HCT116 (cell line): Measurements from ENCODE around the gene NHERF1. TPM values are rescaled to one million over a fixed set of nuclear protein-coding genes. Genes with fewer than 3 reads are reported as not detected.
A peak's percentile ranks its signal among the peaks of the same experiment; 100 is the strongest.

Experiments used
- ATAC-seq: fragments of 200-7000 bp; cut with Tn5 transposase; 2 replicates; pipeline ENCODE4 v1.9.1; 2020; ENCODE audit warnings: mild to moderate bottlenecking, moderate library complexity
- BruUV-seq: library from RNA; stranded (reverse); fragments of 400-500 nt; replicated peaks from 2 replicates; lab custom pipeline; 2021; lab: Mats Ljungman, UMichigan
- CTCF ChIA-PET: fragments of 300-600 bp; sonication (Branson Sonifier 250); formaldehyde crosslinking; loops from one replicate; lab custom pipeline; 2021; ENCODE audit warnings: antibody characterized with exemption; lab: Charles Lee
- POLR2A ChIA-PET: fragments of 300-600, 350-600 bp; sonication (Branson Sonifier 250); formaldehyde crosslinking; loops from one replicate; lab custom pipeline; 2021; ENCODE audit warnings: antibody characterized with exemption; lab: Charles Lee
- RAD21 ChIA-PET, 2 experiments: fragments of 300-600 bp; sonication (Branson Sonifier 250); formaldehyde crosslinking; loops; one replicate each; lab custom pipeline; 2023; ENCODE audit warnings: low total read pairs in 2 of 2; ENCODE audit not compliant: uncharacterized antibody in 2 of 2, unreplicated experiment in 2 of 2, low non-redundant PET in 1 of 2; lab: Charles Lee
- DNase-seq: peaks from one replicate; pipeline ENCODE4 v3.0.0-alpha.2; 2010; ENCODE audit warnings: low read depth, low spot score
- H2AFZ ChIP-seq: fragments of 200-600 bp; shearing (Covaris generic), sonication (generic); 2 replicates; pipeline ENCODE4 v1.6.1; 2017; ENCODE audit warnings: low read depth, mixed run types, mixed read lengths, antibody characterized with exemption, low read length; ENCODE audit not compliant: poor library complexity, severe bottlenecking
- H3K27ac ChIP-seq: 2 replicates; pipeline ENCODE4 v1.5.1; 2012; ENCODE audit warnings: low read depth, low read length
- H3K27me3 ChIP-seq: fragments of 200-600 bp; sonication (generic); 2 replicates; pipeline ENCODE4 v1.6.1; 2016; ENCODE audit warnings: mixed run types, low read length, mixed read lengths; ENCODE audit not compliant: insufficient read depth
- H3K36me3 ChIP-seq, 2 experiments: fragments of 200-500 bp in 1 of 2; fragments of 200-600 bp in 1 of 2; sonication (Bioruptor generic) in 1 of 2; sonication (generic) in 1 of 2; 2 replicates each; pipeline versions ENCODE4 v1.5.1 to v1.6.1; 2014 to 2016; ENCODE audit warnings: low read length in 2 of 2, inconsistent platforms in 1 of 2, mixed read lengths in 1 of 2, mixed run types in 1 of 2; ENCODE audit not compliant: insufficient read depth in 2 of 2, control insufficient read depth in 1 of 2
- H3K4me1 ChIP-seq, 2 experiments: fragments of 200-600 bp in 1 of 2; sonication (generic) in 1 of 2; 2 replicates each; pipeline versions ENCODE4 v1.5.1 to v1.6.1; 2012 to 2017; ENCODE audit warnings: low read length in 2 of 2, inconsistent platforms in 1 of 2, mild to moderate bottlenecking in 1 of 2, mixed read lengths in 1 of 2, mixed run types in 1 of 2, moderate library complexity in 1 of 2; ENCODE audit not compliant: insufficient read depth in 2 of 2, control insufficient read depth in 1 of 2
- H3K4me2 ChIP-seq: fragments of 200-600 bp; sonication (generic); 2 replicates; pipeline ENCODE4 v1.6.1; 2017; ENCODE audit warnings: mixed run types, low read length, mixed read lengths
- H3K4me3 ChIP-seq, 2 experiments: fragments of 200-600 bp in 1 of 2; sonication (generic) in 1 of 2; replicated peaks in 1 of 2; 2 replicates each; pipeline ENCODE4 v1.5.1; 2011 to 2016; ENCODE audit warnings: low read length in 2 of 2, control low read depth in 1 of 2, low read depth in 1 of 2, mild to moderate bottlenecking in 1 of 2, mixed read lengths in 1 of 2, mixed run types in 1 of 2
- H3K79me2 ChIP-seq: fragments of 200-600 bp; sonication (generic); 2 replicates; pipeline ENCODE4 v1.6.1; 2017; ENCODE audit warnings: mild to moderate bottlenecking, mixed run types, low read length, moderate library complexity, mixed read lengths; ENCODE audit not compliant: insufficient read depth
- H3K9ac ChIP-seq: fragments of 200-600 bp; sonication (generic); 2 replicates; pipeline ENCODE4 v1.6.1; 2016; ENCODE audit warnings: low read length, mixed read lengths
- H3K9me2 ChIP-seq: fragments of 200-600 bp; sonication (generic), shearing (Covaris generic); 2 replicates; pipeline ENCODE4 v1.6.1; 2017; ENCODE audit warnings: mixed run types, mild to moderate bottlenecking, moderate library complexity; ENCODE audit not compliant: insufficient read depth
- H3K9me3 ChIP-seq, 2 experiments: fragments of 200-500 bp in 1 of 2; fragments of 200-600 bp in 1 of 2; sonication (Bioruptor generic) in 1 of 2; sonication (generic) in 1 of 2; 2 replicates each; pipeline ENCODE4 v1.6.1; 2014 to 2017; ENCODE audit warnings: low read length in 2 of 2, mixed read lengths in 2 of 2, inconsistent platforms in 1 of 2, low read depth in 1 of 2, mild to moderate bottlenecking in 1 of 2, mixed run types in 1 of 2, moderate library complexity in 1 of 2; ENCODE audit not compliant: control insufficient read depth in 1 of 2, insufficient read depth in 1 of 2
- H4K20me1 ChIP-seq: fragments of 200-600 bp; sonication (generic), shearing (Covaris generic); 2 replicates; pipeline ENCODE4 v1.6.1; 2017; ENCODE audit warnings: mixed run types, mild to moderate bottlenecking, moderate library complexity; ENCODE audit not compliant: insufficient read depth
- ATF3 ChIP-seq: IDR thresholded peaks from 2 replicates; pipeline ENCODE4 v1.6.1; 2012
- CBX3 ChIP-seq: IDR thresholded peaks from 2 replicates; pipeline ENCODE4 v1.6.1; 2012; ENCODE audit warnings: low read depth
- CEBPB ChIP-seq: IDR thresholded peaks from 2 replicates; pipeline ENCODE4 v1.6.1; 2012; ENCODE audit warnings: low read depth
- CTCF ChIP-seq, 3 experiments: fragments of 200-600 bp in 1 of 3; sonication (generic) in 1 of 3; IDR thresholded peaks in 2 of 3; conservative IDR thresholded peaks in 1 of 3; 2 replicates each; pipeline ENCODE4 v1.5.1; 2012 to 2017; ENCODE audit warnings: low read depth in 2 of 3, low read length in 2 of 3, antibody characterized with exemption in 1 of 3, borderline replicate concordance in 1 of 3, control low read depth in 1 of 3, mild to moderate bottlenecking in 1 of 3, mixed read lengths in 1 of 3, mixed run types in 1 of 3, moderate library complexity in 1 of 3; ENCODE audit not compliant: insufficient read depth in 1 of 3
- EGR1 ChIP-seq: IDR thresholded peaks from 2 replicates; pipeline ENCODE4 v1.6.1; 2012; ENCODE audit warnings: low read depth
- ELF1 ChIP-seq: IDR thresholded peaks from 2 replicates; pipeline ENCODE4 v1.6.1; 2012; ENCODE audit warnings: low read depth, borderline replicate concordance
- EZH2 ChIP-seq: fragments of 200-600 bp; sonication (generic); IDR thresholded peaks from 2 replicates; pipeline ENCODE4 v1.6.1; 2017; ENCODE audit warnings: antibody characterized with exemption, mixed run types
- EZH2phosphoT487 ChIP-seq: fragments of 200-600 bp; IDR thresholded peaks from 2 replicates; pipeline ENCODE4 v1.6.1; 2018; ENCODE audit warnings: antibody characterized with exemption, borderline replicate concordance
- FOSL1 ChIP-seq: IDR thresholded peaks from 2 replicates; pipeline ENCODE4 v1.6.1; 2012; ENCODE audit warnings: low read depth
- JUND ChIP-seq: IDR thresholded peaks from 2 replicates; pipeline ENCODE4 v1.6.1; 2012
- MAX ChIP-seq: IDR thresholded peaks from 2 replicates; pipeline ENCODE4 v1.6.1; 2012
- POLR2A ChIP-seq: IDR thresholded peaks from 2 replicates; pipeline ENCODE4 v1.7.0; 2011; ENCODE audit warnings: borderline replicate concordance; ENCODE audit not compliant: insufficient read depth, insufficient read length; ENCODE audit errors: extremely low read depth
- POLR2AphosphoS5 ChIP-seq: IDR thresholded peaks from 2 replicates; pipeline ENCODE4 v1.6.1; 2011; ENCODE audit warnings: mild to moderate bottlenecking, low read depth, low read length, moderate library complexity
- RAD21 ChIP-seq: IDR thresholded peaks from 2 replicates; pipeline ENCODE4 v1.6.1; 2012; ENCODE audit warnings: low read depth, mild to moderate bottlenecking
- REST ChIP-seq: IDR thresholded peaks from 2 replicates; pipeline ENCODE4 v1.6.1; 2012; ENCODE audit warnings: low read depth
- SIN3A ChIP-seq: IDR thresholded peaks from 2 replicates; pipeline ENCODE4 v1.6.1; 2012; ENCODE audit warnings: low read depth
- SRF ChIP-seq: IDR thresholded peaks from 2 replicates; pipeline ENCODE4 v1.6.1; 2012; ENCODE audit warnings: low read depth
- TCF7L2 ChIP-seq: IDR thresholded peaks from 2 replicates; pipeline ENCODE4 v1.7.0; 2011; ENCODE audit warnings: borderline replicate concordance, inconsistent platforms; ENCODE audit not compliant: insufficient read depth, insufficient read length; ENCODE audit errors: extremely low read depth
- YY1 ChIP-seq: IDR thresholded peaks from 2 replicates; pipeline ENCODE4 v1.6.1; 2011; ENCODE audit warnings: low read length, low read depth, moderate library complexity, mild to moderate bottlenecking; ENCODE audit not compliant: insufficient replicate concordance; ENCODE audit errors: extremely low read depth
- ZFX ChIP-seq: fragments of 450-650 bp; IDR thresholded peaks from 2 replicates; pipeline ENCODE4 v1.6.1; 2017
- ZNF274 ChIP-seq: fragments of 200-500 bp; sonication (Bioruptor generic); IDR thresholded peaks from 2 replicates; pipeline ENCODE4 v1.6.1; 2014; ENCODE audit warnings: mild to moderate bottlenecking, low read depth, low read length, inconsistent platforms
- intact Hi-C: fragments of 100-400 bp; cut with micrococcal nuclease; formaldehyde crosslinking; loops from 2 replicates; pipeline ENCODE4 v1.10.0; 2022
- total RNA-seq: library from RNA; stranded (reverse); gene quantifications from one replicate; pipeline ENCODE4 v1.2.1, GENCODE V29; 2021; ENCODE audit not compliant: unreplicated experiment

The NHERF1 gene
- total RNA-seq, 1 experiment from 2014 or later, result 129 TPM

GRCh38 chr17:74736513-74737298, 11.7 kb upstream of the NHERF1 start, which contains the start of gene RAB37:
Gene RAB37, plus strand, starts transcription at chr17:74737256. Its CDS starts 17 bp downstream, at chr17:74737273.
- H3K9ac ChIP-seq, result peak within 1 kb of the TSS; percentile 59
- RAD21 ChIA-PET, result interaction anchor here (0.7 to 3.7 kb wide), 5 partner anchors 79 to 368 kb away, joined by 3 to 52 read pairs (median 3); no protein-coding TSS in a partner anchor
- no peak for TF ChIP-seq EGR1
- no peak for TF ChIP-seq TCF7L2
- no peak for TF ChIP-seq JUND
- TF ChIP-seq FOSL1, result no peak
- TF ChIP-seq SIN3A, result no peak
- no peak for TF ChIP-seq CBX3
- no peak for TF ChIP-seq SRF
- no peak for TF ChIP-seq ELF1
- no peak for TF ChIP-seq ZNF274
- no peak for TF ChIP-seq ATF3
- TF ChIP-seq POLR2AphosphoS5, result peak; percentile 46; the same call in 1 of the 2 replicates
- TF ChIP-seq YY1, result no peak
- TF ChIP-seq REST, result no peak
- TF ChIP-seq RAD21, result peak; percentile 82
- peak; percentile 25 for TF ChIP-seq POLR2A
- no peak for TF ChIP-seq EZH2phosphoT487
- TF ChIP-seq MAX, result no peak
- no peak for TF ChIP-seq CEBPB
- peak; percentile 62 to 84 (median 72) for TF ChIP-seq CTCF (IDR thresholded peaks at IDR 0.05 in 2 of 3, conservative IDR thresholded peaks at IDR 0.05 in 1 of 3; ENCODE audit: borderline replicate concordance in 1 of 3, insufficient read depth in 1 of 3, low read depth in 2 of 3, low read length in 2 of 3)
- TF ChIP-seq EZH2, result no peak
- TF ChIP-seq ZFX, result peak; percentile 34; the same call in 1 of the 2 replicates

More at GRCh38 chr17:74736513-74737298, 11.7 kb upstream of the NHERF1 start, which contains the start of gene RAB37:
- H3K79me2 ChIP-seq, result no peaks in the 10 kb centered on the region
- peak within 1 kb of the TSS; percentile 69 to 76 for H3K4me3 ChIP-seq
- ChIA-PET CTCF (interaction anchor here (0.6 to 5.0 kb wide), 29 partner anchors 9 to 357 kb away, joined by 3 to 253 read pairs (median 6); partner anchors contain the start of genes FDXR and NAT9), POLR2A (interaction anchor here (0.6 to 3.4 kb wide), 10 partner anchors 9 to 691 kb away, joined by 3 to 25 read pairs (median 4); partner anchors contain the start of genes FDXR, NAT9 and NHERF1)
- no peaks in the 10 kb centered on the region for H3K27me3 ChIP-seq
- H4K20me1 ChIP-seq, result no peaks in the 10 kb centered on the region
- intact Hi-C loops, result loop anchor here (1.0 kb wide), 2 partner anchors 79 to 170 kb away; no protein-coding TSS in a partner anchor
- no peaks in the 10 kb centered on the region for H3K36me3 ChIP-seq
- H3K27ac ChIP-seq, result peak within 1 kb of the TSS; percentile 68
- peak within 1 kb of the TSS; percentile 100 for H3K4me2 ChIP-seq
- peak within 1 kb of the TSS; percentile 89 for H2AFZ ChIP-seq
- no TSS peak for BruUV-seq
- H3K9me2 ChIP-seq, result no peaks in the 10 kb centered on the region
- no peaks in the 10 kb centered on the region for H3K9me3 ChIP-seq
- peaks cover 20 to 27% of the 10 kb centered on the region in 2 experiments for H3K4me1 ChIP-seq
- peak; percentile 79 for ATAC-seq
- DNase-seq, result peak; percentile 47
